ENCODE measurements around the gene DHH. TPM values are rescaled to one million over a fixed set of nuclear protein-coding genes. Genes with fewer than 3 reads are reported as not detected.

DHH gene
- total and polyA plus RNA-seq, 10 of the 15 experiments (the other 5 are each of a cell fraction or from before 2014, with no cell fraction given): 0.01 TPM; not detected in 9

DNA sequence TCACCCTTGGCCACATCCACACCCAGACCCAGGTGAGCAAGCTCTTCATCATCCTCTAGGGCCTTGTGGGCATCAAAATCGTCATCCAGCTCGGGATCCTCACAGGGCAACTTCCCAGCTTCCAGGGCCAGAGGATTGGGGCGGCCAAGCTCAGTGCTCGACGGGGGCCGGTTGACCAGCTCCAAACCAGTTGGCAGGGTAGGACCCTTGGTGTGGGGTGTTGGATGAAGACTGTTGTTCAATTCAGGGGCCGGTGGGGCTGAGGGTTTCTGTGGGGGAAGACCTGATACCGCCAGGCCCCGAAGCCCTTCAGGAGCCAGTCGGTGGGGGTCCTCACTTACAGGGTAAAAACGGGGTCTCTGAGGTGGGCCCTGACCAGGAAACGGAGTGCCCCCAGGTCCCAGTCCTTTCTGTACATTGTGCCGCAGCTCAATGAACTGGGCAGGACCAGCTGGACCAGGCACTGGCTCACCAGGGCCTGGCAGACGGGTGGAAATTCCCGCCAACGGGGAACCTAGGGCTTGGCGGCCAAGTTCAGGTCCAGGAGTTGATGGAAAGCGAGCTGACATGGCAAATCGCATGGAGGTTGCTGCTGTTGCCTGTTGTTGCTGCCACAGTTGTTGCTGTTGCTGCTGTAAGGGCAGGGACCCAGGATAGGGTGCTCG lies 56.2 kb downstream of the DHH start:
- RAD21 ChIA-PET (ENCODE audit: unreplicated experiment): interaction anchor here (1.0 to 1.7 kb wide), 2 partner anchors 42 kb away, joined by 3 to 6 read pairs; no protein-coding TSS in a partner anchor
- TF ChIP-seq, protein P1, sequence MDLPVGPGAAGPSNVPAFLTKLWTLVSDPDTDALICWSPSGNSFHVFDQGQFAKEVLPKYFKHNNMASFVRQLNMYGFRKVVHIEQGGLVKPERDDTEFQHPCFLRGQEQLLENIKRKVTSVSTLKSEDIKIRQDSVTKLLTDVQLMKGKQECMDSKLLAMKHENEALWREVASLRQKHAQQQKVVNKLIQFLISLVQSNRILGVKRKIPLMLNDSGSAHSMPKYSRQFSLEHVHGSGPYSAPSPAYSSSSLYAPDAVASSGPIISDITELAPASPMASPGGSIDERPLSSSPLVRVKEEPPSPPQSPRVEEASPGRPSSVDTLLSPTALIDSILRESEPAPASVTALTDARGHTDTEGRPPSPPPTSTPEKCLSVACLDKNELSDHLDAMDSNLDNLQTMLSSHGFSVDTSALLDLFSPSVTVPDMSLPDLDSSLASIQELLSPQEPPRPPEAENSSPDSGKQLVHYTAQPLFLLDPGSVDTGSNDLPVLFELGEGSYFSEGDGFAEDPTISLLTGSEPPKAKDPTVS (IDR thresholded peaks at IDR 0.05; ENCODE audit: low read depth, low read length): no peak
- TF ChIP-seq, protein P2, sequence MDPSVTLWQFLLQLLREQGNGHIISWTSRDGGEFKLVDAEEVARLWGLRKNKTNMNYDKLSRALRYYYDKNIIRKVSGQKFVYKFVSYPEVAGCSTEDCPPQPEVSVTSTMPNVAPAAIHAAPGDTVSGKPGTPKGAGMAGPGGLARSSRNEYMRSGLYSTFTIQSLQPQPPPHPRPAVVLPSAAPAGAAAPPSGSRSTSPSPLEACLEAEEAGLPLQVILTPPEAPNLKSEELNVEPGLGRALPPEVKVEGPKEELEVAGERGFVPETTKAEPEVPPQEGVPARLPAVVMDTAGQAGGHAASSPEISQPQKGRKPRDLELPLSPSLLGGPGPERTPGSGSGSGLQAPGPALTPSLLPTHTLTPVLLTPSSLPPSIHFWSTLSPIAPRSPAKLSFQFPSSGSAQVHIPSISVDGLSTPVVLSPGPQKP (IDR thresholded peaks at IDR 0.05; ENCODE audit: low read depth, low read length): no peak
- no peak for TF ChIP-seq NBN (IDR thresholded peaks at IDR 0.05)
- TF ChIP-seq MTA3 (IDR thresholded peaks at IDR 0.05; ENCODE audit: borderline replicate concordance, low read length): no peak
- no peak for TF ChIP-seq SMAD5 (IDR thresholded peaks at IDR 0.05; ENCODE audit: low read depth)
- TF ChIP-seq FOXK2 (IDR thresholded peaks at IDR 0.05): no peak
- no peak for TF ChIP-seq CBFB (IDR thresholded peaks at IDR 0.05; ENCODE audit: low read depth)
- no peak for TF ChIP-seq ZNF24 (IDR thresholded peaks at IDR 0.05)
- TF ChIP-seq YBX1 (IDR thresholded peaks at IDR 0.05): no peak
- no peak for TF ChIP-seq FOXM1 (IDR thresholded peaks at IDR 0.05; ENCODE audit: low read depth, low read length)
- no peak for TF ChIP-seq HDAC6 (IDR thresholded peaks at IDR 0.05; ENCODE audit: unreplicated experiment)
- TF ChIP-seq, protein P3, sequence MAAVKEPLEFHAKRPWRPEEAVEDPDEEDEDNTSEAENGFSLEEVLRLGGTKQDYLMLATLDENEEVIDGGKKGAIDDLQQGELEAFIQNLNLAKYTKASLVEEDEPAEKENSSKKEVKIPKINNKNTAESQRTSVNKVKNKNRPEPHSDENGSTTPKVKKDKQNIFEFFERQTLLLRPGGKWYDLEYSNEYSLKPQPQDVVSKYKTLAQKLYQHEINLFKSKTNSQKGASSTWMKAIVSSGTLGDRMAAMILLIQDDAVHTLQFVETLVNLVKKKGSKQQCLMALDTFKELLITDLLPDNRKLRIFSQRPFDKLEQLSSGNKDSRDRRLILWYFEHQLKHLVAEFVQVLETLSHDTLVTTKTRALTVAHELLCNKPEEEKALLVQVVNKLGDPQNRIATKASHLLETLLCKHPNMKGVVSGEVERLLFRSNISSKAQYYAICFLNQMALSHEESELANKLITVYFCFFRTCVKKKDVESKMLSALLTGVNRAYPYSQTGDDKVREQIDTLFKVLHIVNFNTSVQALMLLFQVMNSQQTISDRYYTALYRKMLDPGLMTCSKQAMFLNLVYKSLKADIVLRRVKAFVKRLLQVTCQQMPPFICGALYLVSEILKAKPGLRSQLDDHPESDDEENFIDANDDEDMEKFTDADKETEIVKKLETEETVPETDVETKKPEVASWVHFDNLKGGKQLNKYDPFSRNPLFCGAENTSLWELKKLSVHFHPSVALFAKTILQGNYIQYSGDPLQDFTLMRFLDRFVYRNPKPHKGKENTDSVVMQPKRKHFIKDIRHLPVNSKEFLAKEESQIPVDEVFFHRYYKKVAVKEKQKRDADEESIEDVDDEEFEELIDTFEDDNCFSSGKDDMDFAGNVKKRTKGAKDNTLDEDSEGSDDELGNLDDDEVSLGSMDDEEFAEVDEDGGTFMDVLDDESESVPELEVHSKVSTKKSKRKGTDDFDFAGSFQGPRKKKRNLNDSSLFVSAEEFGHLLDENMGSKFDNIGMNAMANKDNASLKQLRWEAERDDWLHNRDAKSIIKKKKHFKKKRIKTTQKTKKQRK (IDR thresholded peaks at IDR 0.05; ENCODE audit: low read depth, low read length): no peak
- TF ChIP-seq CHD1 (IDR thresholded peaks at IDR 0.05; ENCODE audit: low read depth, low read length): no peak
- TF ChIP-seq WRNIP1 (IDR thresholded peaks at IDR 0.05; ENCODE audit: borderline replicate concordance, low read depth, low read length): no peak
- no peak for TF ChIP-seq RB1 (IDR thresholded peaks at IDR 0.05; ENCODE audit: borderline replicate concordance)
- TF ChIP-seq KAT2A (conservative IDR thresholded peaks at IDR 0.05; ENCODE audit: control insufficient read depth, low read depth, low read length): no peak
- no peak for TF ChIP-seq MEF2B (IDR thresholded peaks at IDR 0.05; ENCODE audit: partially characterized antibody, poor library complexity, severe bottlenecking)

More for the DNA sequence above, 56.2 kb downstream of the DHH start:
- in situ Hi-C loops (cut with MboI) (no loop called here), intact Hi-C loops (cut with micrococcal nuclease; ENCODE audit: unreplicated experiment) (no loop called here)
- ChIA-PET SMC1A (ENCODE audit: uncharacterized antibody, unreplicated experiment) (no interaction called here), CTCF (interaction anchor here (1.0 to 1.3 kb wide), 2 partner anchors 26 to 40 kb away, joined by 3 to 4 read pairs; no protein-coding TSS in a partner anchor), POLR2A (interaction anchor here (0.6 kb wide), 1 partner anchor 302 kb away, joined by 8 read pairs; no protein-coding TSS in a partner anchor)
- Histone ChIP-seq H3K9ac (ENCODE audit: control insufficient read depth, insufficient read depth, low read length) (no peak overlapping the region), H2AFZ (ENCODE audit: control insufficient read depth, low read depth, low read length) (no peak overlapping the region), H3K36me3 (ENCODE audit: control insufficient read depth in 2 of 2, insufficient read depth in 2 of 2, low read length in 1 of 2) (peaks cover 30 to 67% of the 10 kb centered on the region in 2 experiments), H4K20me1 (ENCODE audit: control insufficient read depth, insufficient read depth) (no peaks in the 10 kb centered on the region), H3K27ac (ENCODE audit: control insufficient read depth, insufficient read depth) (no peak overlapping the region), H3K4me1 (ENCODE audit: control insufficient read depth, insufficient read depth, low read length) (no peaks in the 10 kb centered on the region), H3K79me2 (ENCODE audit: control insufficient read depth, insufficient read depth, low read length) (no peaks in the 10 kb centered on the region), H3K27me3 (replicated peaks in 1 of 2; ENCODE audit: control insufficient read depth in 2 of 2, insufficient read depth in 2 of 2, low read length in 1 of 2) (no peaks in the 10 kb centered on the region), H3K4me3 (no peak overlapping the region), H3K4me2 (ENCODE audit: control insufficient read depth, insufficient read depth) (no peak overlapping the region), H3K9me3 (replicated peaks; ENCODE audit: control insufficient read depth, insufficient read depth, low read length) (no peaks in the 10 kb centered on the region)
- FAIRE-seq (no peak), ATAC-seq (no peak), DNase-seq (ENCODE audit: low read depth, low spot score) (no peak)
- WGBS (ENCODE audit: insufficient coverage, insufficient replicate concordance, low lambda C conversion rate, missing lambda C conversion rate): 96% methylated on average over 20 of the region's 20 CpGs
- no TSS peak for BruUV-seq (replicated peaks)
